Epidermal melanocyte (primary cell): ENCODE data around the gene SLC5A4.
"Not testable (repeated sequence)": the region's sequence is repeated elsewhere in the genome, so short reads cannot be mapped to it uniquely, and the experiment has no call there.

ENCODE experiments used
- DNase-seq: peaks from one replicate; pipeline ENCODE4 v3.0.0; 2011; ENCODE audit warnings: low spot score; ENCODE audit not compliant: insufficient read length

Gene SLC5A4

DNA sequence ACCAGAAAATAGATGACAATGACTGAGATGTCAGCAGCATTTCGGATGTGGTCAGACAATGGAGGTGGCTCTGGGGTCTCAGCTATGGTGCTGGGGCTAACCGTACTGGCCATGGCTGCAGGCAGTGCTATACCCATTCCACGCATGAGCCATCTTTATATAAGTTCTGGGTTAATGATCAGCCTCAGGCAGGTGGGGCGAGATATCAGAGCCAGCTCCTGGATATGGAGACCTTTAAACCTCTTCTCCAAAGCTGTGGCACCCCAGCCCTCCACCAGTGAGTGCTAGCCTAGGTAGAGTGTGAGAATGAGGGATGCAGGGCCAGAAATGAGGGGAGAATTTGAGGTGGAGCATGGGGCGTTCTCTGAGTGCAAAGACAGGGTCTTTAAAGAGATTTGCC, at the start of gene SLC5A4:
Gene SLC5A4 (minus strand): TSS at position 131 of the 400 bp plus-strand sequence. CDS start 18 bp downstream, at position 113.
- DNase-seq, result no peak

DNA sequence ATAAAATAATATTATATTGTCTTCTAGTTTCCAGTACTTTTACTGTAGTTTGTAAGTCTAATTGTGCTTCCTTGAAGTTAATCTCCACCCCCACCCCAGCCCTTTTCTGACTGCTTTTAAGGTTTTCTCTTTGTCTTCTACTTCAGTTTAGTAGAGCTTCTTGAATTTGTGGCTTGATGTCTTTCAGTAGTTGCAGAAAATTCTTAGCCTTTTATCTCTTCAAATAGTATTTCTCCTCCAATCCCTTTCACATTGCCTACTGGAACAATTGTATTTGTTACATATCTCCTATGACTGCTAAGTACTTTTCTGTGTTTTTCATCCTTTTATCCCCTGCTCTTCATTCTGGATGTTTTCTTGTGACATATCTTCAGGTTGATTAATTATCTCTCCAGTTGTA, 38.8 kb upstream of the SLC5A4 start:
- DNase-seq, result not testable (repeated sequence)

DNA sequence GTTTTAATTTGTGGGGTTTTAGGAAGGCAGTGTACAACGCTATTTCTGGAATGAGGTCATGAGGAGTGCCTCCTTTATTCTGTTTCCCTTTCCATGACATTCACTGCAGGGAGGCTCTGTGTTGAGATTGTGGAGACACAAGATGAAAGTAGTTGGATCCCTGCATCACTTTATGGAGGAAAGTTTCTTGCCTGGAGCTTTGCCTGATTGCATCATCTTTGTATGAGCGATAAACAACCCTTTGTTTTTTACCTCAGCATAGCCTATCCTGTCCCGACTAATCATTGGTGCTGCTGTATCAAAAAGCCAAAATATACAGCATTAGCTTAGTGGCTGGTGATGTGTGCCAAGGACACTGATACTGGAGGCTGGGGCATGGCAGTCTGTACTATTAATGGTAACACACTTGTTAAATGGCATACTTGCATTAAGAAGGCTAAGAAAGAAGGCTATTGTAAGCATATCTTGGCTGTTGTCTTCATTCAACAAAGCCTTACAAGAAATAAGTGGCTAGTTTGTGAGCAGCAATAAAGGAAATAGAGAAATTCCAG, 31.2 kb upstream of the SLC5A4 start:
- no peak for DNase-seq

DNA sequence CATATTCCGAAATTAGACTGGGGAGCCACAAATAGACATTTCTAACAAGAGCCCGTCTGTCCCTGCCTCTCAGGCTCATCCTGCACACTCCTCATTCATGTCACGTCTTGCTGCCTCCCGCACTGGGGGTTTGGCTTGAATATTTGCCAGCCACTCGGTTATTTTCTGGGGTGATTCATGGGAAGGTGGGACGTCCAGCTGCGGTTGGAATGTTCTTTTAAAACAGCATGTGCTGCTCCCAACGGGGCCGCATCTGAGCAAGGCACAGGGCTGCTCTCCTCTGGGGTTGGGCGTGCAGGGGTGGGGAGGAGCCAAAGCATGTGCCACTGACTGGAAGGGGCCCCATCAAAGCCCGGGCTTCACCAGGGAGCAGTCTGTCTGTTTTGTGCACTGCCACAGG, 25.9 kb upstream of the SLC5A4 start:
- no peak for DNase-seq

DNA sequence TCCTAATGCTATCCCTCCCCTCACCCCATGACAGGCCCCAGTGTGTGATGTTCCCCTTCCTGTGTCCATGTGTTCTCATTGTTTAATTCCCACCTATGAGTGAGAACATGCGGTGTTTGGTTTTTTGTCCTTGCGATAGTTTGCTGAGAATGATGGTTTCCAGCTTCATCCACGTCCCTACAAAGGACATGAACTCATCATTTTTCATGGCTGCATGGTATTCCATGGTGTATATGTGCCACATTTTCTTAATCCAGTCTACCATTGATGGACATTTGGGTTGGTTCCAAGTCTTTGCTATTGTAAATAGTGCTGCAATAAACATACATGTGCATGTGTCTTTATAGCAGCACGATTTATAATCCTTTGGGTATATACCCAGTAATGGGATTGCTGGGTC, 20.2 kb upstream of the SLC5A4 start:
- not testable (repeated sequence) for DNase-seq

DNA sequence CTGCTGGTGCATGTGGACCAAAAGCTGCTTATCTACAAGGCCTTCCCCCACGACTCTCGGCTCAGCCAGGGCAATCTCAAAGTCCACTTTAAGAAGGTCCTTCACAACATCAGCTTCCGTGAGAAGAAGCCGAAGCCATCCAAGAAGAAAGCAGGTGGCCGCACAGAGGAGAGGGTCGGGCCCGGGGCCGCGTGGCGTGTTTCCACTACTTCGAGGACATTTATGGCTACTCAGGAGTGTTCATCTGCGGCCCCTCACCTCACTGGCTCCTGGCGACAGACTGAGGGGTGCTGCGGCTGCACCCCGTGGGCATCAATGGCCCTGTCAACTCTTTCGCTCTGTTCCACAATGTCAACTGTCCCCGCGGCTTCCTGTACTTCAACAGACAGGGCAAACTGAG, 16.2 kb upstream of the SLC5A4 start:
- no peak for DNase-seq

DNA sequence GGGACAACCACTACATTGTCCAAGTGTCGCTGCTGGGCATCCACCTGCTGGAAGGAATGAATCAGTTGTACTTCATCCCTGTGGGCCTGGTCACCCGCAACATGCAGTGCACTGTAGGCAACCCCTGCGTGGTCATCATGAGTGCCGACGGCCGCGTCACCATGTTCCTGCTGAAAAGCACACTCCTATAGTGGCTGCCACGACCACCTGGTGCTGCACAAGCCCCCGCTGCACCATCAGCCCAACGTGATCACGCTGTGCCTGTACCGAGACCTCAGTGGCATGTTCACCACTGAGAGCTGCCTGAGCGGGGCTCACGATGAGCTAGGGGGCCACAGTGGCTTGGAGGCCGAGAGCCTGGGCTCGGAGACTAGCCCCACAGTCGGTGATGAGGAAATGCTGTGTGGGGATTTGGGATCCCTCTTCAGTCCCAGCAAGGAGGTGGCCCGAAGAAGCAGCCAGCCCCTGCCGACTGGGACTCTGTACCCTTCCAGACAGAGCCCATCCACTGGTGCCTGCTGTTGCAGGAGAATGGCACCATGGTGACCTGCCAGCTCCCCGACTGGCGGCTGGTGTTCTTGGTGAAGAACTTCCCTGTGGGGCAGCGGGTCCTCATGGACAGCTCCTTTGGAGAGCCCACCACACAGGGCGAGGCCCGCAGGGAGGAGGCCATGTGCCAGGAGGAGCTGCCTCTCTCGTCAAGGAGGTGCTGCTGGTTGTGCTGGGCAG, 15.7 kb upstream of the SLC5A4 start:
- no peak for DNase-seq

DNA sequence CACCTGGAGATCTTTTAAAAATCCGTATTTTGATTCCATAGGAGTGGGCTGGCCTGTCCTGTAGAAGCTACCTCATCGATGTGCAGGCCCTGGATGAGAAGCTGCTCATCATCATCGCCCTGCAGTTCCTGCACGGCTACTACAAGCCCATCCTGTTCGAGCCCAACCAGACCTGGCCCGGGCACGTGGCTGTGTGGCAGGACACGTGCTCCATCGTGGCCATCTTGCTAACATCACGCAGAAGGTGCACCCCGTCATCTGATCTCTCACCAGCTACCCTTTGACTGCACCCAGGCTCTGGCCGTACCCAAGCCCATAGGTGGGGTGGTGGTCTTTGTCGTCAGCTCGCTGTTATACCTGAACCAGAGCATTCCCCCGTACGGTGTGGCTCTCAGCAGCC, 14.2 kb upstream of the SLC5A4 start:
- no peak for DNase-seq

DNA sequence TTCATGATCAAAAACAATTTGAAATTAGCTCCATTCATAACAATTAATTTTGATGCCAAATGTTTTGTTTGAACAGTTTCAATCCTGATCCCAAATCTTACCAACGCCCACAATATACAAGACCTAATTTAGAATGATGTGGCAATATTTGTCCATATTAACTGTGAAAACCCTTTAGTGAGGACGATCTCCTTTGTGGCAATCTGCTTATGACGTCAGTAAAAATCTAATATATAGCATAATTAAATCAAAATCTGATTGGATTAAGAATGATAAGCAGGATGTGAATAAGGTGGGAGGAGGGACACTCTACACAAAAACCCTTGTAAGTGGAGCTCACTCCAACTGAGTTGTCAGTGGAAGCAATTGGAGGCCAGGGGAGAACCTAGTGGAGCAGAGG, 11.9 kb upstream of the SLC5A4 start:
- DNase-seq, result no peak

DNA sequence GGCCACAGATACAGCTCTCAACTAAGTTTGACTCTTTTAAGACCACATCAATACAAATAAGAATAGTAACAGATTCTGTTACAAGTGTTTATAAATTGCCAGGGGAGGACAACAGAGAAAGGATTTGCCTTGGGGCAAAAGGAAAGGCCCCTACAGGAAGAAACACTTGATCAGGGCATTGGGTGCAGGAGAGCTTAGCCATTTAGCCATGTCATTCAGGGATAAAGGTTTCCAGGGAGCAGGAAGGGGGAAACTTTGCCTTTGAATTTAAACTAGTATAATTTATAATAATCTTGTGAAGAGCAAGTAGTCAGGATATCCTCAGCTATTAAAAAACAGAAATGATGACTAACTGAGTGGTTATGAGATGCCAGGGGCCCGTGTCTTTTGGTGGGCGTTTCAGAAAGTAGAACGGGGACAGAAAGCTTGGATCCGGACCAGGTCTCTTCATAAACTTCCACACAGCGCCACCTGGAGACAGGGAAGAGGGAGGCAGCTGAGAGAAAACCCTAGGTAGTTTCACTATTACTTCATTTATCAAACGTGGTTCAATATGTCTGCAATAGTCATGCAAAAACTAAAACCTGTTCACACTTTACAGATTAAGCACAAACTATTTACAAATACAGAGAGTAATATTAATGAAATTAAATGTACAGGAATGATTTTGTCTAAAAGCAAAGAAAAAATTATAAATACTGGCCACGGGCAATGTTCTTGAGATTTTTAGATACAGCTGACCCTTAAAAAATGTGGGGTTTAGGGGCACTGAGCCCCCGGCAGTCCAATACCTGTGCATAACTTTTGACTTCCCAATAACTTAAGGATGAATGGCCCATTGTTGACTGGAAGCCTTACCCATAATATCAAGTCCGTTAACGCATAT, 11.0 kb upstream of the SLC5A4 start:
- peak; percentile 71 for DNase-seq

DNA sequence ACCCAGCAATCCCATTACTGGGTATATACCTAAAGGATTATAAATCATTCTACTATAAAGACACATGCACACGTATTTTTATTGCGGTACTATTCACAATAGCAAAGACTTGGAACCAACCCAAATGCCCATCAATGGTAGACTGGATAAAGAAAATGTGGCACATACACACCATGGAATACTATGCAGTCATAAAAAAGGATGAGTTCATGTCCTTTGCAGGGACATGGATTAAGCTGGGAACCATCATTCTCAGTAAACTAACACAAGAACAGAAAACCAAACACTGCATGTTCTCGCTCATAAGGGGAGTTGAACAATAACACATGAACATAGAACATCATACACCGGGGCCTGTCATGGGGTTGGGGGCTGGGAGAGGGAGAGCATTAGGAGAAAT, 8.5 kb upstream of the SLC5A4 start:
- not testable (repeated sequence) for DNase-seq

DNA sequence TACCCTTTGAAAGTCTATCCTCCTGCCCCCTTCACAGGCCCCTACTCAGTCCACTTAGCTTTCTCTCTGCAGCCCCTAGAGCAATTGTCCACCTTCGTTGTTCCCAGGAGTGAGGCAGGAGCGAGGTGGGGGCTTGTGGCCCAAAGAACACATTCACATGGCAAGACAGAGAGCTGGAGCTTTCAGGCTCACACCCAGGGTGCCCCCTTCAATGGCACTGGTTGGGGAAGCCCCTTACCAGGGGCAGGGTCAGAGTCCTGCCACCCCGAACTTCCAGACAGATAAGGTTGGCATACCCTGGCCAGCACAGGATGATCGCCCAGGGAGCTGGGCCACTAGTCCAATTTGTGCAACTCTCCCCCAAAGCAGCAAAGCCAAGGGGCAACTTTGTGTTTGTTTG, 6.2 kb upstream of the SLC5A4 start:
- DNase-seq, result no peak

DNA sequence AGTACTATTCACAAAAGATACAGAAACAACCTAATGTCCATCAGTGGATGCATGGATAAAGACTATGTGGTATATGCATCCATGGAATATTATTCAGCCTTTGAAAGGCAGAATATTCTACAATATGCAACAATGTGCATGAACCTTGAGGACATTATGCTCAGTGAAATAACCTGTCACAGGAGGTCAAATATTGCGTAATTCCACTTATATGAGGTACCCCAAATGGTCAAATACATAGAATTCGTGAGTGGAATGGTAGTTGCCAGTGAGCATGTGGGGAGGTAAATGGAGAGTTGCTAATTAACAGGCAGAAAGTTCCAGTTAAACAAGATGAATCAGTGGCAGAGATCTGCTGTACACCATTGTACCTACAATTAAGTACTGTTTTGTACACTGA, 3.6 kb upstream of the SLC5A4 start:
- no peak for DNase-seq

DNA sequence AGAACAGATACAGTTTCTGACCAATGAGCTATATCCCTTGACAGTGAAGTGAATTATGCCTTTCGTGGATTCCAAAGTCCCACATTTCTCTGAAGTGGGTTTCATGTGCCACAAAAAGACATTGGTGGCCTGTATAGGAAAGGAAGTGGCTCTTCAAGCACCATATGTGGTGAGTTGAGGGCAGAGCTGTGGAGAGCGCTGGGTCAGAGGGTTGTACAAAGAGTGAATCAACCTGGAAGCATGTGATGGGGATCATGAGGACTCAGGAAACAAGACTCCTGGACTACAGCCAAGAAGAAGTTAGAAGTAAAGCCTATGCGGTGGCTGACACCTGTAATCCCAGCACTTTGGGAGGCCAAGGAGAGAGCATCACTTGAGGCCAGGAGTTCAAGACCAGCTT, 579 bp upstream of the SLC5A4 start:
- DNase-seq, result no peak

DNA sequence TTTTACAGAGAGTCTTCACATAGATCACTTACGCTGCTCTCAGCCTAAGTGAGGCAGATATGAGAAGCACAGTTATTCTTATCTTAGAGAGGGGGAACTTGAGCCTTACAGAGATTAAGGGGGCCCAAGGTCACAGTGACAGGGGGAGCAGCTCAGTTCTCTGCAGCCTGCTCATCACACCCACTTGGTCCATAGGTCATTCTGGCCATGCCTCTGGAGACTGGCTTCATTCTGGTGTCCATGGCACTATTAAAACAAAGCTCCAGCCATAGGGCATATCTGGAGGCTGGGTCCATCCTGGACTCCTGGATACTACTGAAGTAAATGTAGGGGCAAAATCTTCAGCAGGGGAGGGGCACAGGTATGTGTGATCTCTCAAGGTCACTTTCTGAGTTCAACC, 5.9 kb downstream of the SLC5A4 start:
- no peak for DNase-seq

DNA sequence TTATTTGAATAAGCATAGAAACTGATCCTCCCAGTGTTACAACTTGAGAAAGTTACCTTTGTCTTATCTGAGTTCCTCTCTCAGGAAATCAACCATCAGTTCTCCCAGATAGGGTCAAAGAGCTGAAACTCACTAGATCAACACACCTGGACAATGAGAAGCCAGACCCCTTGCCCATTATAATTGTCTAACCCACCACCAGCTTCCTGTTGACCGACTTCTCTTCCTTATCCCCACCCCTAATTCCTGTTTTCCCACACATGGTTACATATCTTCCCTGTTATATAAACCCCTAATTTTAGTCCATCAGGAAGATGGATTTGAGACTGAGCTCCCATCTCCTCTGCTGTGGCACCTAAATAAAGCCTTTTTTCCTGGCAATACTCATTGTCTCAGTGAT, 6.9 kb downstream of the SLC5A4 start:
- DNase-seq, result no peak

DNA sequence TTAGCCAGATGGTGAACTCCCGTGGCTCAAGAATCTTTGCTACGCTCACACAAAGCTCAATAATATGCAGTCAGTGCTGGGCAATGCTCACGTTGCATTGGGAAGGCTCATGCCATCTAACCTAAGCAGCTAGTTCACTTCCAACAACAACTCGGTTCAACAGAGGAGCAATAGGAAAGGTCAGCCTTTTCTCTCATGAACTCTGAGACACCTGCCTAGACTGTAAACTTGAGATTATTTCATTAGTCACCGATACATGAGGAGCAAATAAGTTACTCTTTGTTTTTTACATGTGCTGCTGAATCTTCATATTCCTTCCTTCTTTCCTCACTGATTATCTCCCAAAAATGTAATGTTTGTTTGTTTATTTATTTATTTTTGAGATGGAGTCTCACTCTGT, 9.0 kb downstream of the SLC5A4 start:
- DNase-seq, result no peak

DNA sequence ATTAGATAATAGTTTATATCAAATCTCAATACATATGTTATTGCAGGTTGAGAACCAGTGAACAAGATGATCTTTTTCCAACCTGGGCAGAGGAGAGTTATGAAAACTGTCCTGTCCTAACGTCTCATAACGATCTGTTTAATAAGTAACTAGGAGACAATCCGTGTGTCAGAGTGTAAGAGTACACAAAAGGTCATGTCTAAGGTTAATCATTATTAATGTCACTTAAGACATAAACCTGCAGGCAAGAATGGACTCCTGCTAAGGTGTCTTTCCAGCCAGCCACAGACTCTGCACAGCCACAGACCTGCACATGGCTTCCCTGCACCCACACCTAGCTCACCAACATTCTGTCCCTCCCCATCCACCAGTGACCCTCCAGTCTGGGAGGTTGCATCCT, 10.1 kb downstream of the SLC5A4 start:
- DNase-seq, result no peak

DNA sequence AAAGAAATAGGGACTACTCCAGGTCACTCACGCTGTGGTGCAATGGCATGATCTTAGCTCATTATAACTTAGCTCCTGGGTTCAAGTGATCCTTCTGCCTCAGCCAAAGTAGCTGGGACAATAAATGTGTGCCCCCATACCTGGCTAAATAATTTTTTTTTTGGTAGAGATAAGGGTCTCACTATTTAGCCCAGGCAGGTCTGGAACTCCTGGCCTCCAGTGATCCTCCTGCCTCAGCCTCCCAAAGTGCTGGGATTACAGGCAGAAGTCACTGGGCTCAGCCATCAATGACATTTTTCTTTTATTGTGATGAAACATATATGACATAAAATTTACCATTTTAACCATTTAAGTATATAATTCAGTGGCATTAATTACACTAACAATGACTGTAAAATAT, 10.6 kb downstream of the SLC5A4 start:
- DNase-seq, result no peak

DNA sequence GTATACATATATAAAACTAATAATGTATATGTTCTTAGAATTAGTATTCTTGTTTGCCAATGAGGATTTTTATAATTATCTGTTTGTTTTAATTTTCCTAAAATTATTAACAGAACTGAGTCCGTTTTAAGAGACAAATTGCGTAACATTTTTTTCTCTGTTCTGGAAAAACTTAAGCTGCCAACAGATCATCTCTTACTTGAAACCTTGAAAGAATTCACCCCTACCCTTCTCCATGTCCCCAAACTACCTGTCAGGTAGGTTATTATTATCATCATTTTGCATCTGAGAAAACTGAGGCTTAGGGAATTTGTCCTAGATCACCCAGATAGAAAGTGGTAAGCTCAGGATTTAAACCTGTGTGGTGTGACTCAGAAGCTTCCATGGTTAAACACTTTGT, 14.7 kb downstream of the SLC5A4 start:
- no peak for DNase-seq

DNA sequence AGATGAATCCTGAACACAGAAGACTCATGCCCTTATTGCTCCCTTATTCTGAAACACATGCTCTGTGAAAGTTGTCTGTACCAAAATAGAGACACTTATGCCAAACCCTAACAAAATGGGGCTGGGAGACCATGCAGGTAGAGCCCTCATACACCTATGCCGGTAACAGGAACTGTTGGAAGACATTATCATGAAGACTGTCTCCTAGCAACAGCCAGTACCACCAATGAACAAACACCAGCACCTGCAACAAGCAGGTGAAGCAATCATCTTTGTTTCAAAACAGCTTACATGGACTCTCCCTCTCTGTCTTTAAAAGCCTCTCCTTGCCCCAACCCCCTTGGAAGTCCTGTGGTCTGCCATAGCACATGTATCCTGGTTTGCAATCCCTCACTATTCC, 17.2 kb downstream of the SLC5A4 start:
- no peak for DNase-seq

DNA sequence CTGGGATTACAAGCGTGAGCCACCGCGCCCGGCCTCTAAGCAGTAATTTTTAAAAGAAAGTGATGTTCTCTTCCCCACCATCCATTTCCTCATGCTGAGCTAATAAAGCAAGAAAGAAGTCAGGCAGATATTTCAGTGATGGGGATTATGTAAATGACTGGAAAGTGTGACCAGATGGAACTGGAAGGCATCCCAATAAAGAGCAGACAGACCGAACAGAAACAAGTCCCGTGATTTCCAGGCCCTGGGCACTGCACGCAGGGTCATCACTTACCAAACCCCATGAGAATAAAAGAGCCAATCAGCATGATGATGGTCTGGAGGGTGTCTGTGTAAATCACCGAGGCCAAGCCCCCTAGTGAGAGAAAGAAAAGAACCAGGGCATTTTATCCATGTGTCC, 18.2 kb downstream of the SLC5A4 start:
- no peak for DNase-seq

DNA sequence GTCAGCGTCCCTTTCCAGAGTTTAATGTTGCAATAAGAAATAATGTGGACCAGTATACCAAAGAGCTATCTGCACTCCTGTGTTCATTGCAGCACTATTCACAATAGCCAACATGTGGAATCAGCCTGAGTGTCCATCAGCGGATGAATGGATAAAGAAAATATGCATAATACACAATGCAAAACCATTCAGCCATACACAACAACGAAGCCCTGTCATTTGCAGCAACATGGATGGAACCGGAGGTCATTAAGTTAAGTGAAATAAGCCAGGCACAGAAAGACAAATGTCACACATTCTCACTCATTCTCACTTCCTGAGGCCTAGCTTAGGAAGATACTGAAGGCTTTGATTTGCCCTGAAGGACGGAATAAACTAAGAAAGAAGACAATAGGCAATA, 22.1 kb downstream of the SLC5A4 start:
- DNase-seq, result no peak
